ENCODE data around the gene KCND2.
A peak's percentile ranks its signal among the peaks of the same experiment; 100 is the strongest.
"Not testable (repeated sequence)": the region's sequence is repeated elsewhere in the genome, so short reads cannot be mapped to it uniquely, and the experiment has no call there.

KCND2 gene

DNA sequence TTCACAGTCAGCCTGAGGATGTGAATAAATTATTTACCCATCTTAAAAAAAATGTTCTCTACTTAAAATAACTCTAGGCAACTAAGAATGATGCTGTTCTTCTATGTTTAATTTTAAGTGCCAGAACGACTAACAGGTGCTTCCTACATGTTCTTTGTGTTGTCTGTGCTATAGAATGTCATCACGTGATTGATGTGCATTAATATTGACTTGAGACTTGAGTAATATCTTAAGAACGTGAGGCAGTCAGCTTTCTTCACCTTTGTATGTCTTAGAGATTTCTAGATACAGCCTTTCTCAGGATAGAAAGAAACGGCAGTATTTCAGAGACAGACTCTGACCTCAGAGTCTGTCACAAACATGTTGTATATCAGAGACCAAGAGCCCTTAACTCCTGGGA lies 274.6 kb downstream of the KCND2 start:
- no peak overlapping the region for H3K4me3 ChIP-seq (ENCODE audit: low read depth, low read length)
- peak; percentile 55 for DNase-seq (ENCODE audit: low read depth)
- TF ChIP-seq, protein P1, sequence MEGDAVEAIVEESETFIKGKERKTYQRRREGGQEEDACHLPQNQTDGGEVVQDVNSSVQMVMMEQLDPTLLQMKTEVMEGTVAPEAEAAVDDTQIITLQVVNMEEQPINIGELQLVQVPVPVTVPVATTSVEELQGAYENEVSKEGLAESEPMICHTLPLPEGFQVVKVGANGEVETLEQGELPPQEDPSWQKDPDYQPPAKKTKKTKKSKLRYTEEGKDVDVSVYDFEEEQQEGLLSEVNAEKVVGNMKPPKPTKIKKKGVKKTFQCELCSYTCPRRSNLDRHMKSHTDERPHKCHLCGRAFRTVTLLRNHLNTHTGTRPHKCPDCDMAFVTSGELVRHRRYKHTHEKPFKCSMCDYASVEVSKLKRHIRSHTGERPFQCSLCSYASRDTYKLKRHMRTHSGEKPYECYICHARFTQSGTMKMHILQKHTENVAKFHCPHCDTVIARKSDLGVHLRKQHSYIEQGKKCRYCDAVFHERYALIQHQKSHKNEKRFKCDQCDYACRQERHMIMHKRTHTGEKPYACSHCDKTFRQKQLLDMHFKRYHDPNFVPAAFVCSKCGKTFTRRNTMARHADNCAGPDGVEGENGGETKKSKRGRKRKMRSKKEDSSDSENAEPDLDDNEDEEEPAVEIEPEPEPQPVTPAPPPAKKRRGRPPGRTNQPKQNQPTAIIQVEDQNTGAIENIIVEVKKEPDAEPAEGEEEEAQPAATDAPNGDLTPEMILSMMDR (IDR thresholded peaks at IDR 0.05; ENCODE audit: control insufficient read depth, extremely low read depth, insufficient read depth), result no peak

- no peak overlapping the region for H3K4me3 ChIP-seq (ENCODE audit: low read depth, low read length)
- DNase-seq (ENCODE audit: low read depth), result peak; percentile 43
- TF ChIP-seq, protein P1 (IDR thresholded peaks at IDR 0.05; ENCODE audit: control insufficient read depth, extremely low read depth, insufficient read depth), result no peak
Observed at GRCh38 chr7:120550494-120551048, 277.6 kb downstream of the KCND2 start.

GRCh38 chr7:120553491-120553890 lies 280.5 kb downstream of the KCND2 start:
- no peak for DNase-seq (ENCODE audit: low read depth)
- TF ChIP-seq, protein P1 (IDR thresholded peaks at IDR 0.05; ENCODE audit: control insufficient read depth, extremely low read depth, insufficient read depth), result no peak
- H3K4me3 ChIP-seq (ENCODE audit: low read depth, low read length), result no peak overlapping the region

- H3K4me3 ChIP-seq (ENCODE audit: low read depth, low read length), result no peak overlapping the region
- DNase-seq (ENCODE audit: low read depth), result peak; percentile 61
- TF ChIP-seq, protein P1 (IDR thresholded peaks at IDR 0.05; ENCODE audit: control insufficient read depth, extremely low read depth, insufficient read depth), result peak; percentile 72
Observed at GRCh38 chr7:120554960-120555571, 282.1 kb downstream of the KCND2 start.

DNA sequence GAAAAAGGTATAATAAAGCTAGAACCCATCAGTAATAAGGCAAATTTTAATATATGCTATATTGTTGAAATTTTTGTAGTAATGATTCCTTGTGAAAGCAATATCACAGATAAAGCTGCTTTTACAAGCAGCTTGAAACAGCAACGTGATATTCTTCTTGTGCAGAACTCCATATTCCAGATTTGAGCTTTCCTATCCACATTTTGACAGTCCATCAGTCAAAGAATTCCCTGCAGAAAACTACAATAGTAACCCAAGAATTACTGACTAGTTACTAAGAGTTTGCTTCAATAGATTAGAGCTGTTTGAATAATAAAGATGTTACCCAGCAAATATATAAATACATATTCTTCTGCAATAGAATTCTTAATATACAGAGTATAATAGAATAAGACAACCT lies 291.2 kb downstream of the KCND2 start:
- no peak for DNase-seq (ENCODE audit: low read depth)
- H3K4me3 ChIP-seq (ENCODE audit: low read depth, low read length), result no peak overlapping the region
- TF ChIP-seq, protein P1 (IDR thresholded peaks at IDR 0.05; ENCODE audit: control insufficient read depth, extremely low read depth, insufficient read depth), result no peak

- TF ChIP-seq, protein P1 (IDR thresholded peaks at IDR 0.05; ENCODE audit: control insufficient read depth, extremely low read depth, insufficient read depth), result no peak
Observed at GRCh38 chr7:120567204-120567603, 294.2 kb downstream of the KCND2 start.

DNA sequence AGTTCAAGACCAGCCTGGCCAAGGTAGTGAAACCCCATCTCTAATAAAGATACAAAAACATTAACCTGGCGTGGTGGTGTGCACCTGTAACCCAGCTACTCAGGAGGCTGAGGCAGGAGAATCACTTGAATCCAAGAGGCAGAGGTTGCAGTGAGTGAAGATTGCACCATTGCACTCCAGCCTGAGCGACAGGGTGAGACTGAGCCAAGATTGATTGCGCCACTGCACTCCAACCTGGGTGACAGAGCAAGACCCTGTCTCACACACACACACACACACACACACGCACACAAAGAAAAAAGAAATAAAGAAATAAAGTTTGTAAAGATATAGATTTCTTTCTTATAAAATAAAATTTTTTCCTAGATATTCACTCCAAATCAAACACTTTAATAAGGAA lies 305.7 kb downstream of the KCND2 start:
- not testable (repeated sequence) for DNase-seq (ENCODE audit: low read depth); H3K4me3 ChIP-seq (ENCODE audit: low read depth, low read length)

More at GRCh38 chr7:120567204-120567603, 294.2 kb downstream of the KCND2 start:
- no peak overlapping the region for H3K4me3 ChIP-seq (ENCODE audit: low read depth, low read length)
- DNase-seq (ENCODE audit: low read depth), result no peak

Measured in LNCaP clone FGC (cell line).